Neuron (in vitro differentiated cells): Measurements from ENCODE around the gene DOCK7.

Source experiments
- H2AFZ ChIP-seq: one replicate; pipeline ENCODE4 v1.6.1; 2013; ENCODE audit warnings: low read depth, mild to moderate bottlenecking, inconsistent platforms, low read length, moderate library complexity
- H3K27me3 ChIP-seq: one replicate; pipeline ENCODE4 v1.6.1; 2013; ENCODE audit warnings: low read length; ENCODE audit not compliant: insufficient read depth
- H3K36me3 ChIP-seq: one replicate; pipeline ENCODE4 v1.6.1; 2013; ENCODE audit warnings: low read length; ENCODE audit not compliant: insufficient read depth
- H3K4me1 ChIP-seq: one replicate; pipeline ENCODE4 v1.6.1; 2013; ENCODE audit warnings: low read length; ENCODE audit not compliant: insufficient read depth
- H3K4me3 ChIP-seq: 2 replicates; pipeline ENCODE4 v1.5.1; 2013; ENCODE audit warnings: mild to moderate bottlenecking, low read length, moderate library complexity
- H3K9me3 ChIP-seq: one replicate; pipeline ENCODE4 v1.6.1; 2013; ENCODE audit warnings: low read length

Gene DOCK7

DNA sequence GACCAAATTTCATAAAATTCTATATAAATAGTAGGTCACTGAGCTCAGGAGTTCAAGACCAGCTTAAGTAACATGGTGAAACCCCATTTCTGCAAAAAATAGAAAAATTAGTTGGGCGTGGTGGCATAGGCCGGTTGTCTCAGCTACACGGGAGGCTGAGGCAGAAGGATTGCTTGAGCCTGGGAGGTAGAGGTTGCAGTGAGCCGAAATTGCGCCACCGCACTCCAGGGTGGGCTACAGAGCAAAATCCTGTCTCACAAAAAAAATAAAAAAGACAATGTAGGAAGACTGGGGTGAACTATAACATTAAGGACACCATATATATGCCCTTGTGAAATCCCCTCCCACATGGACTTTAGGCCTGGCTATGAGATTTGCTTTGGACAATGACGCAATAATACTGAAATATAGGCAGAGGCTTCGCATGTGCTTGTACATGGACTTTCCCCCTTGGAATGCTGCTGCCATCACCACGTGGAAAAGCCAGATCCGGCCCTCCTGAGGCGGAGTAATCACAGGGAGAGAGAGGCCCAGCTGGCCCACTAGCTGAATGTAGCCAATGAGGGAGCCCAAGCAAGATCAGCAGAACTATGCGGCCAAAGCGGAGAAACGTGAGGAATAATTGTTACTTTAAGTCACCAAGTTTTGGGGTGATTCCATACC lies 264.5 kb downstream of the DOCK7 start:
- Histone ChIP-seq H3K9me3 (no peaks in the 10 kb centered on the region), H3K4me1 (peaks cover 4% of the 10 kb centered on the region), H3K4me3 (no peak overlapping the region), H3K27me3 (no peaks in the 10 kb centered on the region), H2AFZ (no peak overlapping the region), H3K36me3 (no peaks in the 10 kb centered on the region)

GRCh38 chr1:62420214-62420613 lies 268.0 kb downstream of the DOCK7 start:
- no peaks in the 10 kb centered on the region for H3K9me3 ChIP-seq
- no peaks in the 10 kb centered on the region for H3K27me3 ChIP-seq
- H3K4me1 ChIP-seq, result peaks cover 3% of the 10 kb centered on the region
- no peak overlapping the region for H2AFZ ChIP-seq
- H3K4me3 ChIP-seq, result no peak overlapping the region
- no peaks in the 10 kb centered on the region for H3K36me3 ChIP-seq

DNA sequence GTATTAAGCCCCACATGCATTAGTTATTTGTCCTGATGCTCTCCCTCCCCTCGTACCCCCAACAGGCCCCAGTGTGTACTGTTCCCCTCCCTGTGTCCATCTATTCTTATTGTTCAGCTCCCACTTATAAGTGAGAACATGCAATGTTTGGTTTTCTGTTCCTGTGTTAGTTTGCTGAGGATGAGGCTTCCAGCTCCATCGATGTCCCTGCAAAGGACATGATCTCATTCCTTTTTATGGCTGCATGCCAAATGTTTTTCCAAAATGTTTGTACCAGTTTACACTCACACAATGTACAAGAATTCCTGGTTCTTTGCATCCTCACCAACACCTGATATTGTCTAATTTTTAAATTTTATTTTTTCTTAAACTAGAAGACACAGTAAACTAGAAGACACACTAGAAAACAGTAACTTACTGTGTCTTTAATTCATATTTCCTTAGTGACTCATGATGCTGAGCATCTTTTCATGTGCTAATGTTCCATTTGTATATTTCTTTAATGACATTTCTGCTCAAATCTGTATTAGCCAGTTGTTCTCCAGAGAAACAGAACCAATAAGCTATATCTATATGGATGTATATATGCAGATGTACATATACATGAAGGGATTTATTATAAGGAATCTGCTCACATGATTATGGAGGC lies 270.7 kb downstream of the DOCK7 start:
- no peak overlapping the region for H3K4me3 ChIP-seq
- no peak overlapping the region for H2AFZ ChIP-seq
- no peaks in the 10 kb centered on the region for H3K4me1 ChIP-seq
- no peaks in the 10 kb centered on the region for H3K27me3 ChIP-seq
- no peaks in the 10 kb centered on the region for H3K9me3 ChIP-seq
- H3K36me3 ChIP-seq, result no peaks in the 10 kb centered on the region

- Histone ChIP-seq H3K27me3 (peaks cover 3% of the 10 kb centered on the region), H3K4me1 (no peaks in the 10 kb centered on the region), H3K4me3 (no peak overlapping the region), H2AFZ (no peak overlapping the region), H3K9me3 (no peaks in the 10 kb centered on the region), H3K36me3 (no peaks in the 10 kb centered on the region)
Observed at GRCh38 chr1:62415687-62416086, 272.5 kb downstream of the DOCK7 start.

DNA sequence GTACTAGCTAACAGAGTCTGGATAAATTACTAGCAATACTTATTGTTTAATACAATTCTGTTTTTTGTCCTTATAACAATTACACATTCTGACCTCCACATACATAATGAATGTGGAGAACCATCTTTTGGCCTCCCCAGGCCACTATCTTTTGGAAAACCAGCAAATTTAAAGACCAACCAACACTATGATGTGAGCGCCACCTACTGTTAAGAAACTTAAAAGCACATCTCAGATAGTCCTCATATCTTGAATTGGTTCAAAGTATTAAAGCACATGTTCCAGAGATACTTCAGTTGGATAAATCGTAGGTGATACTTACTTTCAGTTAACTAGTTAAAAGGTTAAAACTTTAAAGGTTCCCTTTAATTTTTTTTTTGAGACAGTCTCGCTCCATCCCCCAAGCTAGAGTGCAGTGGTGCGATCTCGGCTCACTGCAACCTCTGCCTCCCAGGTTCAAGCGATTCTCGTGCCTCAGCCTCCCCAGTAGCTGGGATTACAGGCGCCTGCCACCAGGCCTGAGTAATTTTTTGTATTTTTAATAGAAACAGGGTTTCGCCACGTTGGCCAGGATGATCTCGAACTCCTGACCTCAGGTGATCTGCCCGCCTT lies 280.7 kb downstream of the DOCK7 start:
- no peaks in the 10 kb centered on the region for H3K36me3 ChIP-seq
- H3K27me3 ChIP-seq, result peaks cover 11% of the 10 kb centered on the region
- no peak overlapping the region for H2AFZ ChIP-seq
- H3K4me1 ChIP-seq, result no peaks in the 10 kb centered on the region
- H3K4me3 ChIP-seq, result no peak overlapping the region
- H3K9me3 ChIP-seq, result no peaks in the 10 kb centered on the region

DNA sequence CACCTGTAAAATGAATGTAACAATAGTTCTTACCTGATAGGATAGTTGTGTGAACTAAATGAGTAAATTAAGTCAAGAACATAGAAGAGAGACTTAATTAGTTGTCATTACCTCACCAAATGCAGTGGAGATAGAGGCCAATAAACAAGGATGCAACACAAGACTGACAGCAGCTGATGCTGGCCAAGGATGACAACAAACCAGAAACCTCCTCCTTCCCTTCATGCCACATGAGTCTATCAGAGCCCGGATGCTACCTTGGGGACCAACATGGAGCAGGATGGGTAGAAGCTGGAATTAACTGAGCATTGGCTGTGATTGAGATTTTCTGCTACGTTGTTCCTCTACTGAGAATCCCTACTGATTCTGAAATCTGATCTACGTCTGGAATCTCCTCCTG lies 281.6 kb downstream of the DOCK7 start:
- peaks cover 8% of the 10 kb centered on the region for H3K27me3 ChIP-seq
- no peaks in the 10 kb centered on the region for H3K9me3 ChIP-seq
- H2AFZ ChIP-seq, result no peak overlapping the region
- no peaks in the 10 kb centered on the region for H3K4me1 ChIP-seq
- H3K36me3 ChIP-seq, result no peaks in the 10 kb centered on the region
- H3K4me3 ChIP-seq, result no peak overlapping the region

- peaks cover 10% of the 10 kb centered on the region for H3K4me1 ChIP-seq
- no peak overlapping the region for H3K4me3 ChIP-seq
- H3K27me3 ChIP-seq, result peaks cover 8% of the 10 kb centered on the region
- H2AFZ ChIP-seq, result no peak overlapping the region
- no peaks in the 10 kb centered on the region for H3K9me3 ChIP-seq
- no peaks in the 10 kb centered on the region for H3K36me3 ChIP-seq
Observed at GRCh38 chr1:62405247-62405646, 282.9 kb downstream of the DOCK7 start.
